Bone marrow (tissue), 2 donors: ENCODE results near the gene ACSF3.
"Not testable (repeated sequence)": the region's sequence is repeated elsewhere in the genome, so short reads cannot be mapped to it uniquely, and the experiment has no call there.

ENCODE experiments used
- DNase-seq, 2 donors: peaks; one replicate each; lab custom pipeline; 2025; lab: John Stamatoyannopoulos, UW

Gene ACSF3

GRCh38 chr16:89161763-89162713 lies 68.4 kb downstream of the ACSF3 start:
- DNase-seq, result no peak

- DNase-seq, result no peak
Measured at GRCh38 chr16:89163297-89163696, 69.6 kb downstream of the ACSF3 start.

GRCh38 chr16:89164436-89164835 lies 70.8 kb downstream of the ACSF3 start:
- DNase-seq, result no peak

- DNase-seq, result no peak
Measured at GRCh38 chr16:89164847-89165680, 71.4 kb downstream of the ACSF3 start.

- DNase-seq, result not testable (repeated sequence)
Measured at GRCh38 chr16:89165681-89165979, 72.0 kb downstream of the ACSF3 start.

GRCh38 chr16:89166696-89167424 lies 73.2 kb downstream of the ACSF3 start:
- no peak for DNase-seq

- DNase-seq, result peak; percentile 68 to 73
Measured at GRCh38 chr16:89167425-89167941, 73.8 kb downstream of the ACSF3 start.

- no peak for DNase-seq
Measured at GRCh38 chr16:89168381-89169189, 74.9 kb downstream of the ACSF3 start.

GRCh38 chr16:89169778-89170177 lies 76.1 kb downstream of the ACSF3 start:
- DNase-seq, result no peak

GRCh38 chr16:89170346-89171215 lies 76.9 kb downstream of the ACSF3 start:
- DNase-seq, result no peak

- peak; percentile 35 to 85 for DNase-seq
Measured at GRCh38 chr16:89171216-89172170, 77.8 kb downstream of the ACSF3 start, which contains the start of gene CDH15. Gene CDH15, plus strand, starts transcription at chr16:89171748. Its CDS starts 84 bp downstream, at chr16:89171832.

- no peak for DNase-seq
Measured at GRCh38 chr16:89172171-89172527, 78.5 kb downstream of the ACSF3 start.

- no peak for DNase-seq
Measured at GRCh38 chr16:89172528-89173173, 79.0 kb downstream of the ACSF3 start.

- DNase-seq, result no peak
Measured at GRCh38 chr16:89173174-89173921, 79.7 kb downstream of the ACSF3 start.

GRCh38 chr16:89174055-89174827 lies 80.6 kb downstream of the ACSF3 start:
- no peak for DNase-seq

- no peak for DNase-seq
Measured at GRCh38 chr16:89174877-89175276, 81.2 kb downstream of the ACSF3 start.
